Cardiac septum (tissue), 1 donor: ENCODE data around the gene UBE2QL1. TPM values are rescaled to one million over a fixed set of nuclear protein-coding genes. Genes with fewer than 3 reads are reported as not detected.
A peak's percentile ranks its signal among the peaks of the same experiment; 100 is the strongest.

Experiments used
- DNase-seq: peaks from one replicate; pipeline ENCODE4 v3.0.0-alpha.2; 2020; ENCODE audit warnings: low spot score
- intact Hi-C: fragments of 100-400 bp; cut with DNase I; formaldehyde crosslinking; loops from one replicate; pipeline ENCODE4 v1.14.0; 2022
- total RNA-seq: library from RNA; stranded (reverse); fragmentation: NEBNext Ultra II Directional; extraction: Animal tissue kit (Norgen Biotek cat#: 25700); gene quantifications from one replicate; pipeline ENCODE4 v1.2.1, GENCODE V29; 2021
- donor health status: DM: no; HTN: no; CAD: no.

The UBE2QL1 gene
- total RNA-seq, 1 donor from 2014 or later: 13.1 TPM

- intact Hi-C loops: loop anchor here (5.0 kb wide), 3 partner anchors 72 to 157 kb away; partner anchors contain the start of gene MED10
- peak; percentile 46 for DNase-seq
Measured at GRCh38 chr5:6449465-6450158, 953 bp downstream of the UBE2QL1 start.

DNA sequence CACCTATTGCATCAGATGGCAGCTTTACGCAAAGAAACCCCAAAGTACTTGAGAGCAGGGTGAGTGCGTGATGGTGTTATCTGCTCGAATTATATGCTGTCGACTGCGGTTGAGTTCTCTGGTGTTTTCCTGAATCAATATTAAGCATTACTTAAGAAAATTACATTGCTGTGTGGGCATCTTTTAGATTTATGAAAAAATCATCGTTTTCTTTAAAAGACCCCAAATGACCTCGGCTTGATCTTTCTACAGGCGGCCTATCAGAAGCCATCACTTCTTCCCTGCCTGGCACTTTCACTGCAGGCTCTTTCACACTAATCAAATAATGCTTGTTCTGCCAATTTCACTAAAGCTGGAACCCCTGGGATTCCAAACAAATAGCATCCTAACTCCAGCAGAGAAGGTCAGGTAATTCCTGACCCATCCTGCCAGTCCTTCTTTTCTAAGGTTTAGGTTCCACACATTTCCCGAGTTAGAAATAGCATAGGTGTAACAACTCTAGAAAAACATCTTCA is 1.7 kb downstream of the UBE2QL1 start:
- DNase-seq: no peak
- intact Hi-C loops: no loop called here

- intact Hi-C loops: no loop called here
- peak; percentile 78 for DNase-seq
Measured at GRCh38 chr5:6452622-6453504, 4.2 kb downstream of the UBE2QL1 start.

GRCh38 chr5:6453937-6454560 is 5.4 kb downstream of the UBE2QL1 start:
- intact Hi-C loops: no loop called here

GRCh38 chr5:6454628-6455053 is 6.0 kb downstream of the UBE2QL1 start:
- intact Hi-C loops: loop anchor here (5.0 kb wide), 1 partner anchor 258 kb away; the partner anchor contains the start of gene TENT4A

More at GRCh38 chr5:6453937-6454560, 5.4 kb downstream of the UBE2QL1 start:
- DNase-seq: peak; percentile 44

DNA sequence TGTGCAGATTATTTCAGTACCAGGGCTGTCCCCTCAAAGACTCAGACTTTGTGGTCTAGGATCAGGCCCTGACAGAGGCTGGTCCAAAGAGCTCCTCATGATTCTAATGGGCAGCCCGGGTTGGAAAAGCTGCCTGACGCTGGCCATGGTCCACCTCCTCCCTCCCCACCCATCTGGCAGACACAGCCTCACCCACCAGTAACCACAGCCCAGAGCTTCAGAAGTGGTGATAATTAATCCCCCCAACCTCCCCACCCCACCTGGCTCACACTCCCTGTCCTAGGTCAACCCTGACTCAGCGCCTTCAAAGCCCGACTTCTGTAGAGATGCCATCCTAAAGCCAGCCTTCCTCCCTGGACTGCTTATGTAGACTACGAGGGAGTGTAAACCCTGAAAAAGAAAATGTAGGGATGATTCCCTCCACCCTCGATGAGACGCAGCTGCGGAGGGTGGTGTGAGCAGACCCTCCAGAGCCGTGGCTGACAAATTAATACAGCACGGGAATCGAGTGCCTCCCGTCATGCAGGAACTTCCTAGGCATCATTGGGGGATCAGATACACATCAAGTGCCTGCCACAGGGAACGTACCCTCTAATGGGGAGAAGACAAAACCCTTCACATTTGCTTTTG is 7.0 kb downstream of the UBE2QL1 start:
- peak; percentile 74 for DNase-seq

More at GRCh38 chr5:6454628-6455053, 6.0 kb downstream of the UBE2QL1 start:
- peak; percentile 79 for DNase-seq

DNA sequence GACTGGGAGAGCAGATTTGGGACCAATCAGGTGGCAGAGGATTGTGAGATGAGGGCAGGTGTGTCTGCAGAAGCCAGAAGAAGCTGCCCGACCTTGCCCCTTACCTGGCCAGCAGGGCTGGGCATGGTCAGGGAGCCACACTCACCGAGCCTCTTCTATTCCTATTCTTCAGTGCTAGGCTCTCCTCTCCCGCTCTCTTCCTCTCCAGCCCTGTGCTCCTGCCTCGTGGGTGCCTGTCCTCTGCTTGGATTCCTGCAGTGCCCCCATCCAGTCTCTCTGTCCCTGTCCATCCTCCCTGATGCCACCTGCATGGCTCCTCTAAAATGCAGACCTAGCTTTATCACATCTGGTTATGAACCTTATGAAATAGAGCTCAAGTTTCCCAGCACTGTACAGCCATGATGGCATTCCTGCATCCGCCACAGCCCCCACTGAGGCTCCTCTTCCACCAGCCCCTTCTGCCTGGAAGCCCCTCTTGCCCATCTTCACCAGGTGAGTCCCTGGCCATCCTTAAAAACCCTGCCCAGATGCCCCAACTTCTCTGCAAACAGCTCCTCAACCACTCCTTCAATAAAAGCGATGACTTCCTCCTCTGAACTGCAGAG is 8.2 kb downstream of the UBE2QL1 start:
- peak; percentile 26 for DNase-seq
- intact Hi-C loops: loop anchor here (5.0 kb wide), 1 partner anchor 255 kb away; the partner anchor contains the start of gene TENT4A

More for the DNA sequence above, 7.0 kb downstream of the UBE2QL1 start:
- intact Hi-C loops: loop anchor here (5.0 kb wide), 1 partner anchor 257 kb away; the partner anchor contains the start of gene TENT4A

DNA sequence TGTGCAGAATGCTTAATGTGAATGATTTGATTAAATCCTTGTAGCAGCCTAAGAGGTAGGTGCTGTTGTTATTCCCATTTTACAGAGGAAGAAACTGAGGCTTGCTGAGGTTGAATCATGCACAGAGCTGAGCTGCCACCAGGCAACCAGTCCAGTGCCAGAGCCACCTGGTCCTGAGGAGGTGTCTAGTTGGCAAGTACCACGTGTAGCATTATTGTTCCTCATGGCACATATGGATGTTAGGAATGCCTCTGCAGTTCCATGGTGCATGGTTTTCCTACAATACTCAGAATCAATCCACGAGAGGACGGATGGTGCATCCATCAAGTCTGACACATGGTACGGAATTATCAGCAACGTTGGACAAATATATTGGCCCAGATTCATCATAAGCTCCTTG is 8.9 kb downstream of the UBE2QL1 start:
- intact Hi-C loops: loop anchor here (5.0 kb wide), 1 partner anchor 255 kb away; the partner anchor contains the start of gene TENT4A
- DNase-seq: peak; percentile 60

- peak; percentile 22 for DNase-seq
- intact Hi-C loops: loop anchor here (5.0 kb wide), 1 partner anchor 253 kb away; the partner anchor contains the start of gene TENT4A
Measured at GRCh38 chr5:6458833-6459232, 10.2 kb downstream of the UBE2QL1 start.

- peak; percentile 20 for DNase-seq
- intact Hi-C loops: loop anchor here (5.0 kb wide), 1 partner anchor 252 kb away; the partner anchor contains the start of gene TENT4A
Measured at GRCh38 chr5:6459896-6460295, 11.2 kb downstream of the UBE2QL1 start.

DNA sequence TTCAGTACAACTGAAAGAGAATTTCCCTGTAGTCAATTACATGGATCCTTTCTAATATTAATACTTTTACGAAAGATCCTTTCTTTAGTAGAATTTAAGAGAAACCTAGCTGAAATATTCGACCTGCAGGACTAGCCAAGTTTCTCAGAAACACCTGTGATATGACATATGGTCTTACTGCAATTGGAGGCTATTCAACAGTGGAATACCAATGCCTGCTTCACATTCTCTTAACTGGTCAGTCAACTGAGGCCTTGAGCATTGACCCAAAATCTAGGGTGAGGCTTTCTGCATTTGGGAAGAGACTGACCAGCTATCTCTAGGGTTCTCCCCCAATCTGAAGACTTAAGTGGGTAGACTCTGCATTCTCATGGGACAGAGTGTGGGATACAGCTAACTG is 12.3 kb downstream of the UBE2QL1 start:
- intact Hi-C loops: no loop called here
- no peak for DNase-seq

DNA sequence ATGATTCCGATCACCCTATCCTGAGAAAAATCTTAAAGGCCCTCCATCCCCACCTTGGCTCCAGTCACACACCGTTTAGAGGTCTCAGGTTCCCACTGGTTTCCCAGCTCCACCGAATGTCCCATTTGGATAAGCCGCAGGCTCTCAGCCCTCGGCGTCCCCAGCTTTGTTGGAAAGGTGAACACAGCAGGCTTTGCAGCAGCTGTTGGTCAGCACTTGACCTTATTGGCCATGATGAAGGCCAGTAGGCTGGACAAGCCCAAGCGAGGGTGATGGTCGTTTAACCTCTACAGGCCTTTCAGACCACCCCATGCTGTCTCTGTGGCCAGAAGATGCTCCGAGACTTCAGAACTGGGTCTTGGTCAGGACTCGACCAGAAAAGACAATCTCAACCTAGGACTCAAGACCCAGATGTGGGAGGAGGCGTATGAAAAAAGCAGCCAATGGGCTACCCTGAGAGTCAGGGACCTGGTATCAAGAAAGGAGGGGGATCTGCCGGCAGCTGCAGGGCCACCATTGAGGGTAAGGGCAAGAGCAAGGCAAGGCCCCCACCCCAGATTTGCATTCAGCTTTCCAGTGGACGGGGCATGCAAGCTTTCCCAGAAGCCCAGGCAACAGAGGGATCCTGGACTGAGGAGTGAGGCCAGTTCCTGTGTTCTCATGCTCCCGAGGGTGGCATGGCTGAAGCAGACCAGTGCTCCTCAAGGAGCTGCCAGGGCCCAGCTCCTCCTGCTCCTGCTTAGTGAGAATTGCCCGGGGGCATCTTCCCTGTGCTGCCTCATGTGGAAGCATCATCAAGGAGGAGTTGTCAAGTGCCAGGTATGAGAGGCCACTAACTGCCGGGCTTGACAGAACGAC is 13.4 kb downstream of the UBE2QL1 start:
- peak; percentile 63 for DNase-seq
- intact Hi-C loops: no loop called here

DNA sequence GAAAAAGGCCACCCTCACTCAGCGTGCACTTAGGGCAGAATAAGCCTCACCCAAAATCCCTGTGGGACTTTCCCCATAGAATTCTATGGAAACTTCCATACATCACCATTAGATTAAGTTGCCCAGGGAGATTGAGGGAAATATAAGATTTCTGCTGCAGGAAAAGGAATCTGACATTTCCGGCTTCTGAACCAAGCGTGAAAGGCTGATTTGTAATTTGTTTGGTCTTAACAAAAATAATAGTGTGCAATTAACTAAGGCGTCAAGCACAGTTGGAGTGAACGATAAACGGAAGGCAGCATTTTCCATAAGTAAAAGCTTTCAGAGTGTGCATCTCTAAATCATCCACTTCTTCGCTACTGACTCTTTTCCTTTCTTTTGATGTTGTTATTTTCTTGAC is 14.0 kb downstream of the UBE2QL1 start:
- no peak for DNase-seq
- intact Hi-C loops: no loop called here

DNA sequence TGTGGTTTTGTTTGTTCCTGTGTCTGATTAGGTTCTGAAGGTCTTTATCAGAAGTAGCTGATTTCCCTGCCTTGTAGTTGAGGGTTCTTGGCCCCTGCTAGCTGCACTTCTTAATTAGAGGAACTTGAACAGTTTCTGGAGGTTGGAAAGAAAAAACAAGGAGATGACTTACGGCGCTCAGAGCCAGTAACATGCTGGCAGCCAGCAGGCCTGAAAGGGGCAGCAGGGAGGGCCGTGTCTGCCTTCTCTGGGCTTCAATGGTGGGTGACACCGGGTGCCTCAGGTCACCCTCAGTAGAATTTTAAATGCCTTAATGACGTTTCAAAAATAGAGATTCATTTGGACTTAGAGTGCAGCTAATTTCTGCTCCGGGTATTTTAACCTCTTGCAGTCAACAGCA is 15.8 kb downstream of the UBE2QL1 start:
- intact Hi-C loops: no loop called here
- DNase-seq: peak; percentile 27

- intact Hi-C loops: no loop called here
- peak; percentile 46 for DNase-seq
Measured at GRCh38 chr5:6465831-6466790, 17.5 kb downstream of the UBE2QL1 start.

DNA sequence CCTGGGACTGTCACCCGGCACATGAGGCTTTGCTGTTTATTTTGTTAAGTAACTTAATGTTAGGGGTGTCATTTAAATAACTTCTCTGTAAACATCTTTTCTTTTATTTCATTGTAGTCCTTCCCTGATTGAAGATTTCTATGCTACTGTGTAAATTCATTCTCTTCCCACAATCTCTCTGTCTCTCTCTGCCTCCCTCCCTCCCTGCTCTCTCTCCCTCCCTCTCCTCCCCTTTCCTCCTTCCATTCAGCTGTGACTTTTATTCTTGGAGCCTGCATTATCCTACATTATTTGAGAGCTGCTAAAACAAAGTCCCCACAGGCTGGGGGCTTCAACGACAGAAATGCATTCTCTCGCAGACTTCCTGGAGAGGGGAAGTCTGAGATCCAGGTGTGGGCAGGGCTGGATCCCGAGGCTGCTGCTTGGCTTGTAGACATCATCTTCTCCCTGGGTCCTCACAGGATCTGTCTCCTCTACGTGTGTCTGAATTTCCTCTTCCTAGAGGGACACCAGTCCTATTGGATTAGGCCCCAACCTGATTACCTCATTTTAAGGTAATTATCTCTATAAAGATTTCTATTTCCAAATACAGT is 18.4 kb downstream of the UBE2QL1 start:
- DNase-seq: peak; percentile 44
- intact Hi-C loops: no loop called here
